HG02623 (cell line): ENCODE measurements around the gene MAMLD1.
"Not testable (repeated sequence)": the region's sequence is repeated elsewhere in the genome, so short reads cannot be mapped to it uniquely, and the experiment has no call there.

Source experiments
- ATAC-seq: cut with Tn5 transposase; IDR thresholded peaks from one replicate; pipeline ENCODE4 v1.9.1; 2021; ENCODE audit warnings: moderate library complexity; ENCODE audit not compliant: unreplicated experiment

MAMLD1 gene, protein sequence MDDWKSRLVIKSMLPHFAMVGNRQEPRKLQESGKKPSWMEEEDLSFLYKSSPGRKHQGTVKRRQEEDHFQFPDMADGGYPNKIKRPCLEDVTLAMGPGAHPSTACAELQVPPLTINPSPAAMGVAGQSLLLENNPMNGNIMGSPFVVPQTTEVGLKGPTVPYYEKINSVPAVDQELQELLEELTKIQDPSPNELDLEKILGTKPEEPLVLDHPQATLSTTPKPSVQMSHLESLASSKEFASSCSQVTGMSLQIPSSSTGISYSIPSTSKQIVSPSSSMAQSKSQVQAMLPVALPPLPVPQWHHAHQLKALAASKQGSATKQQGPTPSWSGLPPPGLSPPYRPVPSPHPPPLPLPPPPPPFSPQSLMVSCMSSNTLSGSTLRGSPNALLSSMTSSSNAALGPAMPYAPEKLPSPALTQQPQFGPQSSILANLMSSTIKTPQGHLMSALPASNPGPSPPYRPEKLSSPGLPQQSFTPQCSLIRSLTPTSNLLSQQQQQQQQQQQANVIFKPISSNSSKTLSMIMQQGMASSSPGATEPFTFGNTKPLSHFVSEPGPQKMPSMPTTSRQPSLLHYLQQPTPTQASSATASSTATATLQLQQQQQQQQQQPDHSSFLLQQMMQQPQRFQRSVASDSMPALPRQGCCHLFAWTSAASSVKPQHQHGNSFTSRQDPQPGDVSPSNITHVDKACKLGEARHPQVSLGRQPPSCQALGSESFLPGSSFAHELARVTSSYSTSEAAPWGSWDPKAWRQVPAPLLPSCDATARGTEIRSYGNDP

DNA sequence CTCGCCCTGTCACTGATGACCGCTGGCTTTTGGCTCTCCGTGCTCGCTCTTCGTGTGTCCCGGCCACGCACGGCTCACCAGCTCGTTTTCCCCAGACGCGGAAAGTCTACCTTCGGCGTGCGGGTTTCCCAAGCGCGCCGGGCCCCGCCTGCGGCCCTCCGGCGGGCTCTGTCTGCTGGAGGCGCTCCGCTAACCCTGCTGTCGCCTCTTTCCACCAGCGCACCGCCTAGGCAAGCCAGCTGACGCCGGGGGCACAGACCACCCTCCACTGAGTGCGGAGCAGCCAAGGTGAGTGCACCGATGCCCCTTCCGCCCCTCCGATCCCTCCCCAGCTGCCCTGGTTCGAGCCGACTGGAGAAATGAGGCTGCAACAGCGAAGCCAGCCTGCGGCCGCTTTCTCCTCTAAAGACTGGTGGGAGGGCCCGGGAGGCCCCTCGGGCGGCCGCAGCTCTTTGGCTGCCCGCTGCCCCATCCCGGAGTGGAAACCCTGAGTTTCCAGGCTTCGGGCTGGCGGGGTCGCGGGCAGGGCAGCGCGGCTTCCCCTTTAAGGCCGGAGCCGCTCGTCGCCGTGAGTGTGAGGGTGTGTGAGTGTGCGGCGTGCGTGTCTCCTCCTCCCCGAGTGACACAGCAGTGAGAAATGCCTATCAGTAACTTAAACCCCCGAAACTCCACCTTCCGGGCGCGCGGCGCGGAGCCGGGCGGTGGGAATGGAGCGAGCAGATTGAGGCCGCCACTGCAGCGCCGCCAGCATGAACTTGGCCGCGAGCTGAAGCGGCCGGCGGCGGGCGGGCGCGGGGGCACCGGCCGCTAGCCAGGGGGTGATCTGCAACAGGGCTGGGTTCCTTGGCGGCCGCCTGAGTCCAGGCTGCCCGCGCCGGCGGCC, at the start of gene MAMLD1:
Gene MAMLD1, plus strand, starts transcription at position 719 of the 883 bp plus-strand sequence. CDS start 82,200 bp downstream, outside the sequence.
- no peak for ATAC-seq

DNA sequence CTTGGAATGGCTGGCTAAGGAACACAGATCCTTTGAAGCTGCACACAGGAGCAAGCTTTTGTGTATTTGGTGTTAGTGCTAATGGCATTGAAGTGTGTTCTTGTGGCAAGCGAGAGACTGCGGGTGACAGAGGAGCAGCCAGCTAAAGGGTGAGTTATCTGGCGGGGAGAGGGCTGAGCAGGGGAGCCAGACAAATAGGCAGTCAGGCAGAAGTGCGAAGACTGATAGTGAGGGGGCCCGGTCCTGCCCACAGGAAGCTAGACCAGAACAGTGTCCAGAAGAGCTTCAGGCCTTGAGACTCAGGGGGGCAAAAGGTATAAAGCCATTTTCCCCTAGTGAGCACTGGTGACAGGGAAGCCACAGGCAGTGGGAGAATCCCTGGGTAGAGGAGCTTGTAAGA, 49.6 kb upstream of the MAMLD1 start:
- ATAC-seq: no peak

DNA sequence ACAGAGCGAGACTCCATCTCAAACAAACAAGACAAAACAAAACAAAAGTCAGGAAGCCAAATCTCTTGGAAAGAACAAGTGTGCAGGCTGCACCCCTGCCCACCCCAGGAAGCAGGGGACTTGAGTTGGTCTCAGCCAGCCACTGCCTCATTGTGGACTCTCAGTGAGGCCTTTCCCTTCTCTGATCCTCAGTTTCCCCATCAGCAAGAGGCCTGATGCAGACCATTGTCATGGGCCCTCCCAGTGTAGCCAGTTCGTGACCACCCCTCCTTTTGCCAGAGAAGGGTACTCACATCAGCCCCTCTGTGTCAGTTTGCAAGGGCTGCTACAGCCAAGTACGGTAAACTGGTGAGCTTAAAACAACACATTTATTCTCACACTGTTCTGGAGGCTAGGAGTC, 48.9 kb upstream of the MAMLD1 start:
- no peak for ATAC-seq

- ATAC-seq: no peak
Observed at GRCh38 chrX:150316564-150316963, 46.6 kb upstream of the MAMLD1 start.

- no peak for ATAC-seq
Observed at GRCh38 chrX:150323020-150323419, 40.1 kb upstream of the MAMLD1 start.

DNA sequence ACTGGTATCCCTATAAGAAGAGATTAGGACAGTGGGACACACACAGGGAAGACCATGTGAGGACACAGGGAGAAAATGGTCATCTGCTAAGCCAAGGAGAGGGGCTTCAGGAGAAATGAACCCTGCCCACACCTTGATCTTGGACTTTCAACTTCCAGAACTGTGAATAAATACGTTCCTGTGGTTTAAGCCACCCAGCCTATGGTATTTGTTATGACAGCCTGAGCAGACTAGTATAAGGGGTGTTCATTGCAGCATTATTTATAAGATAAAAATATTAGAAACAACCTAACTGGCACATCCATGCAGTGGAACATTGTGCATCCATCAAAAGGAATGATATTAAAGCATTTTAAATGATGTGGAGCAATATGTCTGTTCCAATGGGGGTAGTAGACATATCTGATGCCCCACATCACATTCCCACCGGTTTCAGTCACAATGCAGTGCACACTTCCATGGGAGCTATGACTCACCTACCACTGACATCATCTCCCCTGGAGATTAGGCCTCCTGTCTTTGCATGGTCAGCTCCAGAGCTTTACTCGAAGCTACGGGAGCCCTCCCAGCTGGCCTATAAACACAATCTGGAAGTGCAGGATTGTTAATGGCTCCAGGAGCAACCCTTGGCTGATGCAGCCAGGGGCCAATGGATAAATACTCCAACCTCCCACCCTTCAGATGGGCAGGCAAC, 38.9 kb upstream of the MAMLD1 start:
- no peak for ATAC-seq

GRCh38 chrX:150324919-150325318, 38.2 kb upstream of the MAMLD1 start:
- no peak for ATAC-seq

GRCh38 chrX:150326541-150327247, 36.4 kb upstream of the MAMLD1 start:
- ATAC-seq: no peak

GRCh38 chrX:150329282-150329681, 33.8 kb upstream of the MAMLD1 start:
- ATAC-seq: no peak

GRCh38 chrX:150329868-150330267, 33.2 kb upstream of the MAMLD1 start:
- no peak for ATAC-seq

GRCh38 chrX:150332023-150332422, 31.1 kb upstream of the MAMLD1 start:
- ATAC-seq: no peak

GRCh38 chrX:150334100-150334499, 29.0 kb upstream of the MAMLD1 start:
- ATAC-seq: no peak

DNA sequence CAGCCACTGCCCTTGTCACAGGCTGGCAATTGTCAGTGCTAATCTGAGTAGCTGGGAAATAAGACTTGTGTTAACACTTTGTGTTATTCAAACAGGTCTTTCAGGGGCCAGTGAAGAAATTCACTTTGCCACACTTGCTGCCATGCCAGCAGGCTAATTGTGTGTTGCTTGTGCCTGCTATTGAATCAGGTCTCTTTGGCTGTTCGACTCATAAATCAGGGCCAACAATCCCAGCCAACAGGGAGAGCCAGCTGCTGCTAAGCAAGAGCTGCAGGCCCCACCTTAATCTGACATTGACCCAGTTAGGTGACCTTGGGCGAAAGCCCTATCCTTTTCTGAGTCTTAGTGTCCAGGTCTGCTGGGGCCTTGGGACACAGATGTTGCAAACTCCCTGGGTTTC, 28.1 kb upstream of the MAMLD1 start:
- ATAC-seq: no peak

DNA sequence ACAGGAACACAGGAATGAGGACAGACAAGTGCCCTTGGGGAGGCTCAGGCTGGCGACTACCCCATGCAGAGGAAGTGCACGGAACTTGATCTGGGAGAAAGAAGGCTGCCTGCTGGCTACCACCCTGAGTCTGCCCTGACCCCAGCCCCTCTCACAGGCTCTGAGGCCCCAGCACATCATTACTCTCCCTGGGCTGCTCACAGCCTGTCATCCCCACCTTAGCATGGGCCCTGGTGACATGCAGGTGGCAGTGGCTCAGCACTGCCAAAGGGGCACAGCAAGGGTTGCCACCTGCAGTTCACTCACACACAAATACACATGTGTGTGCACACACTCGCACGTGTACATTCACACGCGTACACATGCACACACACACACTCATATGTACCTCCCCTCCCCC, 26.1 kb upstream of the MAMLD1 start:
- no peak for ATAC-seq

- ATAC-seq: no peak
Observed at GRCh38 chrX:150337536-150337935, 25.6 kb upstream of the MAMLD1 start.

DNA sequence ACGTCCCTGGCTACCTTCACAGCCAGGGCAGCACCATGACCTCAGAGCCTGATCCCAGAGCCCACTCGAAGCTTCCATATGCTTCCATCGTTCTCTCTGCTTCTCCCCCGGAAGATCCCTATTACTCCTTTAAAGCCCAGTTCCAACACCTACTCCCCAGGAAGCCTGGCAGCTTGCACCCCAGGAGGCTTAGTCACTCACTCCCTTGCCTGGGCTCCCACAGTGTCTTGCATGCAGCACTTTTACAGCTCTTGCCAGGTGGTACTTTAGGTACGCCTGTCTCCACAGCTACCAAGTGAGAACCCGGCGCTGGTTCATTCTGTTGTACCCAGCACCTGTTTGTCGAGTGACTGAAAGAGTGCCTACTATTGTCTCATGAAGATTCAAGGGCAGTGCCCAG, 24.5 kb upstream of the MAMLD1 start:
- no peak for ATAC-seq

DNA sequence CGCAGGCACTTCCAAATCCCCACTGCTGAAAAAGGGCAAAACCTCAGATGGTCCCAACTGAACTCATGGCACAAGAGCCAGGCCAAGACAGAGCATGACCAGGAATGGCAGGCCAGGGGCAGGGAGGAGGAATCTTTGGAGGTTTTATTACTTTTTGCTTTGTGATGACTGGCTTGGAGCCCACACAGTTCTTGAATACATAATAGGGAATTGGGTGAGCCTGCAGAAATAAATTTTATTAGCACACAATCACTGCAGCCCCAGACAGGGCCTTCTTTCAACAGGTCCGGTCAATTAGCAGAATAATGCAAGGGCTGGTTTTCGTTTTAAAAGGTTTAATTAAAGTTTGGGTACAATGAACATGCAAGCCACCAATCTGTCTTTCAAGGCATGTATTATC, 23.4 kb upstream of the MAMLD1 start:
- ATAC-seq: no peak

DNA sequence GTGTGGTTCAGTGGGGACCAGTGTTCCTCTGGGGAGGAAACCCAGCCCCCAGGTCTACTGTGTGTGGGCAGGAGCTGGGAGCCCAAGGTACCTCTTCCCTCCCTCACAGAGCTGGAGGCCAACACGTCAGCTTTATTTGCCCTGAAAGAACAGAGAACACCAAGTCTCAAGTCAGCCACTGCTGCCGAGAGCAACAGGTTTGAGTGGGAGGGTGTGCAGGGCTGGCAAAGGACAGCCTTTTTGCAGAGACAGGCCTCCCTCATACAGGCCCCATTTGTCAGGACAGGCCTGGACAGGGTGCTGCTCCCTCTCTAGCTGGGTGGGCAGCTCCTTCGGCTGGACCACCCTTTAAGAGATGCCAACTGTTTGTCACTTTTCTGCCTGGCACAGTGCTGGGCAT, 22.8 kb upstream of the MAMLD1 start:
- not testable (repeated sequence) for ATAC-seq

GRCh38 chrX:150347471-150347870, 15.6 kb upstream of the MAMLD1 start:
- ATAC-seq: no peak

- no peak for ATAC-seq
Observed at GRCh38 chrX:150348365-150348764, 14.8 kb upstream of the MAMLD1 start.
